Lung (tissue), 12 donors: ENCODE data around the gene FOXO3. TPM values are rescaled to one million over a fixed set of nuclear protein-coding genes. Genes with fewer than 3 reads are reported as not detected.

Source experiments
- ATAC-seq: fragments of 200-7000 bp; cut with Tn5 transposase; one replicate; pipeline ENCODE4 v1.9.1; 2020; ENCODE audit warnings: moderate number of reproducible peaks; ENCODE audit not compliant: insufficient read depth, low FRiP score
- DNase-seq, 3 donors: peaks; one replicate each; pipeline ENCODE4 v3.0.0-alpha.2; 2013 to 2017
- H3K27ac ChIP-seq, 2 donors: one replicate each; pipeline ENCODE4 v1.5.1; 2013; ENCODE audit warnings: mild to moderate bottlenecking in 2 of 2, moderate library complexity in 2 of 2, control low read depth in 1 of 2, inconsistent platforms in 1 of 2, low read depth in 1 of 2, low read length in 1 of 2
- H3K27me3 ChIP-seq, 3 donors: one replicate each; pipeline ENCODE4 v1.5.1; 2013; ENCODE audit warnings: low read length in 2 of 3; ENCODE audit not compliant: control insufficient read depth in 3 of 3, insufficient read depth in 3 of 3
- H3K36me3 ChIP-seq, 4 donors: one replicate each; pipeline ENCODE4 v1.5.1; 2013; ENCODE audit warnings: low read length in 4 of 4, mild to moderate bottlenecking in 1 of 4, moderate library complexity in 1 of 4; ENCODE audit not compliant: control insufficient read depth in 4 of 4, insufficient read depth in 4 of 4
- H3K4me1 ChIP-seq, 5 donors: one replicate each; pipeline ENCODE4 v1.5.1; 2013; ENCODE audit warnings: low read length in 5 of 5, mild to moderate bottlenecking in 2 of 5, moderate library complexity in 1 of 5; ENCODE audit not compliant: control insufficient read depth in 5 of 5, insufficient read depth in 5 of 5
- H3K4me3 ChIP-seq: one replicate; pipeline ENCODE4 v1.5.1; 2013; ENCODE audit warnings: mild to moderate bottlenecking, control low read depth, moderate library complexity
- H3K9ac ChIP-seq, 2 donors: one replicate each; pipeline ENCODE4 v1.5.1; 2013; ENCODE audit warnings: low read length in 2 of 2, control low read depth in 1 of 2; ENCODE audit not compliant: insufficient read depth in 1 of 2
- H3K9me3 ChIP-seq, 4 donors: one replicate each; pipeline ENCODE4 v1.5.1; 2013; ENCODE audit warnings: low read length in 3 of 4, mild to moderate bottlenecking in 1 of 4, moderate library complexity in 1 of 4; ENCODE audit not compliant: control insufficient read depth in 4 of 4, insufficient read depth in 3 of 4
- CTCF ChIP-seq: IDR thresholded peaks from 2 replicates; pipeline ENCODE4 v1.5.1; 2012; ENCODE audit warnings: mild to moderate bottlenecking; ENCODE audit errors: control extremely low read depth, extremely low read depth
- WGBS, 2 donors: extraction: QIAGEN DNeasy Blood & Tissue Kit; methylation state at CpG; one replicate each; pipeline ENCODE4 v1.1.7; 2013; 5-methylcytosine and 5-hydroxymethylcytosine counted together
- polyA plus RNA-seq, 2 donors: library from polyadenylated mRNA; stranded (reverse); fragments of 200-250 nt; gene quantifications; one replicate each; pipeline ENCODE4 v1.2.1, GENCODE V29; 2013
- total RNA-seq, 2 donors: library from RNA; depleted of rRNA in 1 of 2; stranded (reverse); fragments of >200 nt in 1 of 2; gene quantifications; one replicate each; pipeline ENCODE4 v1.2.1, GENCODE V29; 2014 to 2021
- donor health status: control.
- donor health status: control.
- donor health status: Bipolar disorder and iron deficiency.
- donor health status: healthy.
- donor health status: DM: yes; HTN: yes; CAD: no.

The FOXO3 gene
- total and polyA plus RNA-seq, 4 donors = 12.1 to 101 (median 40.0) TPM

DNA sequence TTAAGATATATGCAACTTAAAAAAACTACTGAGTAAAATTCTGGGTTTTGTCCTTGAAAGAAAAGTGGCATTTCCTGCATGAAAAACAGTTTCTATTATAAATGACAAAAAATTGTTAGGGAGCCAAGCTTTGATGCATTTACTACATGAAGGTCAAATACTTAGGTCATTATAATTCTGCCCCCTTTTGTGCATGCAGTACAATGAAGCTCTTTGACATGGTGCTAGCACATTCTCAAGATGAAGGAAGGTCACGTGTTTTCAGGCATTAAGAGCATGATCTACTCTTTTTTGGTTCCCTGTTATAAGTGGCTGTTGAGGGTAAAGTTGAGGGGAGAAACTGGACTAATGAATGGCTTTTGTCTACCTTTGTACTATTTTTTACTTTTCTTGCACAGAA lies 72.7 kb downstream of the FOXO3 start:
- H3K4me3 ChIP-seq = no peak overlapping the region
- peak in 2 of 3 donors; percentile 43 to 46 for DNase-seq
- no peaks in the 10 kb centered on the region for H3K36me3 ChIP-seq
- H3K9ac ChIP-seq = no peak overlapping the region
- WGBS, 2 donors = 73 to 87% methylated on average over 1 of the region's 1 CpG
- no peaks in the 10 kb centered on the region for H3K27me3 ChIP-seq
- H3K27ac ChIP-seq = no peak overlapping the region
- H3K4me1 ChIP-seq = peaks cover 13 to 53% (median 29%) of the 10 kb centered on the region in 5 donors
- no peaks in the 10 kb centered on the region for H3K9me3 ChIP-seq
- TF ChIP-seq CTCF = no peak
- ATAC-seq = no peak

- Histone ChIP-seq H3K4me3 (no peak overlapping the region), H3K27me3 (no peaks in the 10 kb centered on the region), H3K27ac (peak overlapping the region in 1 of 2 donors; percentile 54), H3K36me3 (peaks cover 0 to 3% (median 0%) of the 10 kb centered on the region in 4 donors), H3K9ac (no peak overlapping the region), H3K9me3 (no peaks in the 10 kb centered on the region), H3K4me1 (peaks cover 12 to 44% (median 28%) of the 10 kb centered on the region in 5 donors)
- ATAC-seq (peak; percentile 39), DNase-seq (no peak)
- TF ChIP-seq CTCF = no peak
- WGBS, 2 donors = 31 to 51% methylated on average over 6 of the region's 6 CpGs
These were observed 74.9 kb downstream of the FOXO3 start for GRCh38 chr6:108635505-108636226.

DNA sequence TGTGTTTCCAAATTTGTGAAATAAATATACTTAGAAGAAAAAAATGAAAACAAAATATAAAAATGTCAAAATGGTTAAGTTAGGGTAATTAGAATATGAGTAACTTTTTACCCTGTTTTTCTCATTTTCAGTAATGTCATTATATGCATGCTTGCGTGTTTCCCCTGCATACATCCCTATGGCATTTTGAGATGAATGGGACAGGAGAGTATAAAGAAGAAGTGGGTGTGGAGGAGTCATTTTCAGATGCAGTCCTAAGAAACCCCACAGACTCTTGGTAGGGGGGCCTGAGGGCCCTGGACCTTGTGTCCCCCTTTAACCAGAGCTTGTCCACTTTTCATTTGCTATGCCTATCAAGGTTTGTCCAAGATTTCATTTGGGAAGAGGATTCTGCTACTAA lies 77.2 kb downstream of the FOXO3 start:
- Histone ChIP-seq H3K27ac (no peak overlapping the region), H3K36me3 (peaks cover 0 to 3% (median 0%) of the 10 kb centered on the region in 4 donors), H3K4me3 (no peak overlapping the region), H3K9ac (no peak overlapping the region), H3K9me3 (no peaks in the 10 kb centered on the region), H3K27me3 (no peaks in the 10 kb centered on the region), H3K4me1 (peaks cover 3 to 27% (median 16%) of the 10 kb centered on the region in 5 donors)
- DNase-seq = no peak
- WGBS, 2 donors = 91 to 94% methylated on average over 1 of the region's 1 CpG
- ATAC-seq = no peak
- TF ChIP-seq CTCF = no peak
